Keratinocyte (primary cell): ENCODE data around the gene VIPR2.

Experiments used
- EZH2 ChIP-seq: IDR thresholded peaks from one replicate; pipeline ENCODE4 v1.6.1; 2012; ENCODE audit warnings: inconsistent platforms, mild to moderate bottlenecking, low read length, moderate library complexity
- TF ChIP-seq, protein P1 (sequence below), 3 experiments: IDR thresholded peaks in 1 of 3; conservative IDR thresholded peaks in 1 of 3; optimal IDR thresholded peaks in 1 of 3; 2 replicates in 2 of 3; 3 replicates in 1 of 3; pipeline versions ENCODE3 to v1.5.1; 2011; ENCODE audit warnings: low read length in 3 of 3, mild to moderate bottlenecking in 3 of 3, moderate library complexity in 2 of 3, control low read depth in 1 of 3, inconsistent platforms in 1 of 3; ENCODE audit not compliant: insufficient read depth in 2 of 3; ENCODE audit errors: extremely low read depth in 1 of 3

DNA sequence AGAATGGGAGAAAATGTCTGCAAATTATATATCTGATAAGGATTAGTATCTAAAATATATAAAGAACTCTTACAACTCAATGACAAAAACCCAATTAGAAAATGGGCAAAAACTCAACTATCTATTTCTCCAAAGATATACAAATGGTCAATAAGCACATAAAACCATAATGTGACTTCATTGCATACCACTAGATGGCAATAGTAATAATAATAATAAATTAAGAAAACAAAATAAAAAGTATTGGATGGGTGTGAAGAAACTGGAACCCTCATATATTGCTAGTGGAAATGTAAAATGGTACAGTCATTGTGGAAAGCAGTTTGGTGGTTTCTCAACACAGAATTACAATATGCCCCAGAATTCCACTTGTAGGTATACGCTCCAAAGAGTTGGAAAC is 98.8 kb downstream of the VIPR2 start:
- TF ChIP-seq, protein P1, sequence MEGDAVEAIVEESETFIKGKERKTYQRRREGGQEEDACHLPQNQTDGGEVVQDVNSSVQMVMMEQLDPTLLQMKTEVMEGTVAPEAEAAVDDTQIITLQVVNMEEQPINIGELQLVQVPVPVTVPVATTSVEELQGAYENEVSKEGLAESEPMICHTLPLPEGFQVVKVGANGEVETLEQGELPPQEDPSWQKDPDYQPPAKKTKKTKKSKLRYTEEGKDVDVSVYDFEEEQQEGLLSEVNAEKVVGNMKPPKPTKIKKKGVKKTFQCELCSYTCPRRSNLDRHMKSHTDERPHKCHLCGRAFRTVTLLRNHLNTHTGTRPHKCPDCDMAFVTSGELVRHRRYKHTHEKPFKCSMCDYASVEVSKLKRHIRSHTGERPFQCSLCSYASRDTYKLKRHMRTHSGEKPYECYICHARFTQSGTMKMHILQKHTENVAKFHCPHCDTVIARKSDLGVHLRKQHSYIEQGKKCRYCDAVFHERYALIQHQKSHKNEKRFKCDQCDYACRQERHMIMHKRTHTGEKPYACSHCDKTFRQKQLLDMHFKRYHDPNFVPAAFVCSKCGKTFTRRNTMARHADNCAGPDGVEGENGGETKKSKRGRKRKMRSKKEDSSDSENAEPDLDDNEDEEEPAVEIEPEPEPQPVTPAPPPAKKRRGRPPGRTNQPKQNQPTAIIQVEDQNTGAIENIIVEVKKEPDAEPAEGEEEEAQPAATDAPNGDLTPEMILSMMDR (optimal IDR thresholded peaks at IDR 0.05 in 1 of 3, IDR thresholded peaks at IDR 0.05 in 1 of 3, conservative IDR thresholded peaks at IDR 0.05 in 1 of 3; ENCODE audit: extremely low read depth in 1 of 3, insufficient read depth in 2 of 3, low read length in 3 of 3), result no peak
- no peak for TF ChIP-seq EZH2
